ENCODE measurements around the gene DCK.
"Not testable (repeated sequence)": the region's sequence is repeated elsewhere in the genome, so short reads cannot be mapped to it uniquely, and the experiment has no call there.

The DCK gene

GRCh38 chr4:70993181-70994068 is at the start of gene DCK:
Gene DCK, plus strand, starts transcription at chr4:70993649. Its CDS starts 187 bp downstream, at chr4:70993836.
- DNase-seq: peak; percentile 85 to 90

GRCh38 chr4:70945046-70945445 is 48.4 kb upstream of the DCK start:
- DNase-seq: no peak

GRCh38 chr4:70945452-70946055 is 47.9 kb upstream of the DCK start:
- DNase-seq: no peak

GRCh38 chr4:70946939-70947338 is 46.5 kb upstream of the DCK start:
- DNase-seq: no peak

GRCh38 chr4:70948665-70949260 is 44.7 kb upstream of the DCK start:
- peak in 1 of 2 experiments; percentile 29 for DNase-seq

- no peak for DNase-seq
Measured at GRCh38 chr4:70954032-70954431, 39.4 kb upstream of the DCK start.

- no peak for DNase-seq
Measured at GRCh38 chr4:70956549-70957210, 36.8 kb upstream of the DCK start.

GRCh38 chr4:70958681-70959080 is 34.8 kb upstream of the DCK start:
- no peak for DNase-seq

- DNase-seq: no peak
Measured at GRCh38 chr4:70969076-70969475, 24.4 kb upstream of the DCK start.

- no peak for DNase-seq
Measured at GRCh38 chr4:70976252-70976651, 17.2 kb upstream of the DCK start.

- DNase-seq: no peak
Measured at GRCh38 chr4:70979445-70980008, 13.9 kb upstream of the DCK start.

- no peak for DNase-seq
Measured at GRCh38 chr4:70980196-70980595, 13.3 kb upstream of the DCK start.

- no peak for DNase-seq
Measured at GRCh38 chr4:70984106-70984505, 9.3 kb upstream of the DCK start.

GRCh38 chr4:70984589-70984988 is 8.9 kb upstream of the DCK start:
- DNase-seq: no peak

GRCh38 chr4:70991596-70991995 is 1.9 kb upstream of the DCK start:
- DNase-seq: no peak

GRCh38 chr4:70992391-70992881 is 1.0 kb upstream of the DCK start:
- DNase-seq: peak in 1 of 2 experiments; percentile 34

- DNase-seq: no peak
Measured at GRCh38 chr4:70994069-70994366, 569 bp downstream of the DCK start.

- no peak for DNase-seq
Measured at GRCh38 chr4:70994387-70995099, 1.1 kb downstream of the DCK start.

- DNase-seq: no peak
Measured at GRCh38 chr4:70996018-70996360, 2.5 kb downstream of the DCK start.

- DNase-seq: no peak
Measured at GRCh38 chr4:70997036-70997435, 3.6 kb downstream of the DCK start.

- no peak for DNase-seq
Measured at GRCh38 chr4:70997546-70997945, 4.1 kb downstream of the DCK start.

GRCh38 chr4:70999639-71000038 is 6.2 kb downstream of the DCK start:
- not testable (repeated sequence) for DNase-seq

- DNase-seq: not testable (repeated sequence)
Measured at GRCh38 chr4:71001363-71001762, 7.9 kb downstream of the DCK start.
